NK-92 treated with Interleukin-12 subunit alpha and Interleukin-12 subunit beta, amount 100 ng/mL, for 24 hours (cell line): ENCODE data around the gene CRADD.

Source experiments
- DNase-seq: peaks from one replicate; lab custom pipeline; 2025; lab: John Stamatoyannopoulos, UW

CRADD gene

DNA sequence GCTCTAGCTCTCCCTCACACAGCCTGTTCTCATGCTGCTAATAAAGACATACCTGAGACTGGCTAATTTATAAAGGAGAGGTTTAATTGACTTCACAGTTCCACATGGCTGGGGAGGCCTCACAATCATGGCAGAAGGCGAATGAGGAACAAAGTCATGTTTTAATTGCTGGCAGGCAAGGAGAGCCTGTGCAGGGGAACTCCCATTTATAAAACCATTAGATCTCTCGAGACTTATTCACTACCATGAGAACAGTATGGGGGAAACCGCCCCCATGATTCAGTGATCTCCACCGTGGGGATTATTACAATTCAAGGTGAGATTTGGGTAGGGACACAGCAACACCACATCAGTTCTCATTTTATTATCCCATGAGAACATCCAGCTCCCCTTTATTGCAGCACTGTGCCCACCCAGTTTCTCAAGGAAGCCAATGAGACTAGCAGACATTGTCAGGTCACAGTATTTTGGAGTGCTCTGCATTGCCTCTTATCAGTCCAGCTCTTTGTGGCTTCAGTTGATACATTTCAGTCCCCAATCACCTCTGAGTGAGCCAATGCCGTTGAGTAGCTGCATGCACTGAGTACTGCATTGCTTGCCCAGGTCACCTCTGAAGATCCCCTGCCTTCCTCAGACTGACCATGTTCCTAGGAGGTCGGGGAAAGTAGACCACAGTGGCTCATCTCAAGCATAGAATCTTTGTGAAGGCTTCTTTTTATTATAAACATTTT, 131.2 kb downstream of the CRADD start:
- no peak for DNase-seq

DNA sequence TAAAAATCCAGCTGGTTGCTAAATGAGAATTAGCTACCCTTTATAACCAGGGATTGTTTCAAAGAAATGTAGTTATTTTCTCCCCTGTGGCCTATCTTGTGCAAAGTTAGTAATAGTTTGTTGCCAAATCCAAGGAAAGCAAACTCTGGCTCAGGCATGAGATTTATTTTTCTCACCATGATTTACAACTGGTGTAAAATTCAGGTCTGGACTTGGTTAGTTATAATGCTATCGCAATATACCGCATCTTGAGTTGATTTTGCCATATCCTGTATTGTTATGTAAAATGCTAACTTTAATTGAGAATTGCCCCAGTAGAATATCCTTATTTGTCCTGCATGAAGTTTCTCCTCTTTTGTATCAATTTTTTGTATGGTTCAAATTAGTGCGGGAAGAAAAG, 135.5 kb downstream of the CRADD start:
- DNase-seq: no peak

DNA sequence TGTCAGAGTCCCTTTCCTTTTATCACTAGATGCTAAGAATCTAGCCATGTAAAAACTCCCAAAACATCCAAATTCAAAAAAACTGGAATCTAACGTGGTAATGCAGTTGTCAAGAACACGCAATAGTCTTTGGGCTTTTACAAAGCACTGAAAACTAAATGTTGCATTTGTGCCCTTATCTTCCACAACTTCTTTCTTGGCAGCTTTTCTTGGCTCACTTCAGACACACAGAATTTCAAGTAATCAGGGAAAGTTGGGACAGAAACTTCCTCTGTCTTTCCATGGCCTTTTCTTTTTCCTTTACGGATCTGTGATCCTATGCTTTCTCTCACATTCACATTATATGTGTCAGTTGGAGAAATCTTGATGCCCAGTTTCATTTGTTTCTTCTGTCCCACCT, 136.0 kb downstream of the CRADD start:
- DNase-seq: no peak

DNA sequence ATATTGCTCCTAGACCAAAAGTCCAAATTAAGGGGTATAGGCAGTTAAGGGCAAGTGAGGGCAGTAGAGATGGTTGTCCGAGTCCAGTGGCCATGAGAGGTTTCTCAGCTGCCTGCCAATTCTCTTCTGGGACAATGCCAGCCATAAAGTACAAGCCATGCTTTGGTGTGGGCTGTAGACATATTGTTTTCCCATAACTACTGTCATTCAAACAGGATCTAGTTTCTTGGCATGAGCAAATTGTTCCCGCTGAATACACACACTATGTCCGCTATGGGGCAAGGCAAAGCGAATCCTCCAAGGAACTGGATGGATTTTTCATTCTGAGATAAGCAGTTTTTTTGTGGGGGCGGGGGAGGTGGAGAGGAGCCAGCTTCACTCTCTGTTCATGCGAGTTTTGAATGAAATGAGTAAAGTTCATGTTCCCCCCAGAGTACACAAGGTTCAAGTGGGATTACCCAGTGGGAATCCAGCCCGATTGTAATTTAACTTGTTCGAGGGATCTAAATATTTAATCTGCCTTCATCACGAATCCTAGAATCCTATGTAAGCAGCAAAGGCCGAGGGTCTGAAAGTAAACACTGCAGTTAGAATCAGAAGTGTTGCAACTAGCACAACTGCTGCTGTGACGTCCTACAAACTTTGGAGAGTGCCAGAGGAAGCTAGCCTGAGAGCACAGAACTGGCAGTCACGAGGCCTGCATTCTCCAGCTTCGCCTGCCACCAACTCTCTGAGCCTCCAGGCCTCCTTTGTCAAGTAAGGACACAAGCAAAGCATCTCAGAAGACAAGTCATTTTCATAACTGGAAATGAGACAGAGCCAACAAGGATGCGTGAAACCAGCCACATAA, 137.0 kb downstream of the CRADD start:
- no peak for DNase-seq

DNA sequence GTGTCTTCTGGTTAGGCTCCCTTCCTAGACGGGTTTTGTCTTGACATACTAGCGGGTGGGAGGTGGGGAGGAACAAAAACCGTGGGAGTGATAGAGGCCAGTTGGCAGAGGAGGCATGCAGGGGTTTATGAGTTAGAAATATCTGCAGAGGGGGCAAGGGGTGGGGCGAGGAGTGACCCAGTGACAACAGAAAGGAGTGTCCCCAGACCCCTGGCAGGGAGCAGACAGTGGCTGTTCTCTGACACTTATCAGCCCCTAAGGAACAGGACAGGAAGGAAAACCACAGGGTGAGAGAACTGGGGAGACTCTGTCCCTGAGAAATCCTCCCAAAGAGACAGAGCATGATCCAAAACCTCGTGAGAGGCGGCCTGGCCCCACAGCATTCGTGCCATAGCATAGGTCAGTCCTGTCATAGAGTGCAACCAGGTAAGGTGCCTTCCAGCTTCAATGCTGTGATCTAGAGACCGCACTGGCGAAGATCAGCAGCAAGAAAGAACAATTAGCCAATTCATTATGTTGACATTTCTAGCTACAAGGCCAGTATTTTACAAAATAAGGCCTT, 141.4 kb downstream of the CRADD start:
- DNase-seq: no peak

DNA sequence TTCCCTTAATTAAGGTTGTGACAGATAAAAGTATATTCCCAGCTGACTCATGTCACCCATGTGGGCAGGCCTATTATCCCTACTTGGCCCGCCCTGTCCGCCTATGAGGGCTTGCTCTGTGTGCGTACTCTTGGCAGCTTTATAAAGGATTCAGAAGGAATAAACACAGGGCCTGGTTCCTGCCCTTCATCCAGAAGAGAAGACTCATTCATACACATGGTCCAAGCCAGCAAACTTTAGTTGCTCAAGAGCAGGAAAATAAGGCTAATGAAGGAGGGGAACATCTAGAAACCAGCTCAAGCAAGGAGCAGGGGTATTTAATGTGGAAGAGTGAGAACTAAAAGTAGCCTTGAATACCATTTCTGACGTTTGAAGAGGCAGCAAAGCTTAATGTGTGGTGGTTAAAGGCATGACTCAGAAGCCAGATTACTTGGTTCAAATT, 141.9 kb downstream of the CRADD start:
- DNase-seq: no peak

DNA sequence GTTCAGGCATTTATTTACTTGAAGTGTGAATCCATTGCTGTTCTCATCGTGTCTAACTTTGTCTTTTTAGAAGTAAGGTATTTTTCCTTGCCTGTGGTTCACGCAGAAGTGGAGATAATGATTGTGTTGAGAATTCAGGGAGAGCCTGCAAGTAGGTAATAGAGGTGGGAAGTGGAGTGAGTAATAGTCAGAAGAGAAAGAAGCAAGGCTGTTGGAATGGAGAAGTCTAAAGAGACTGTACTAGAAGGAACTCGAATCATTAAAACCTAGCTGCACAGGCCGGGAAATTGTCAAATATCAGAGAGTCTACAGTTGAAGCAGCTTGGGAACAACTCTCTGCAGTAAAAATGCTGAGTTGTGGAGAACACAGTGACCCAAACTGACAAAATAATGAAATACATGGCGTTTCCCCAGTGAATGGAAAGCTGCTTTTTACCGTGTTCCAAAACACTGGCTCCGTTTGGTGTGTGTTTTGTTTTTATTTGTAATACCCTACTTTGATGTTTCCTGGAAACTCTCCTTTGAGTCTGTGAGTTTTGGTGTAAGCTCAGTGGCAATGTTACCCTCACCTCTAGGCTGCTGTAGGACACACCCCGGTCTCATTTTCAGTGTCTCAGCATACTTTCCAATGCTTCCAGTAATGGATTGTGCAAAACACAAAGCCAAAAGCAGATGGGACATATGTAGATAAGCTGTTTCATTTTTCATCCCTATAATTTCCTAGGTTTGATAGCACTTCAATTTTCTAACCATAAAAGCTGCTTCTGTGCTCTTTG, 146.6 kb downstream of the CRADD start:
- no peak for DNase-seq

DNA sequence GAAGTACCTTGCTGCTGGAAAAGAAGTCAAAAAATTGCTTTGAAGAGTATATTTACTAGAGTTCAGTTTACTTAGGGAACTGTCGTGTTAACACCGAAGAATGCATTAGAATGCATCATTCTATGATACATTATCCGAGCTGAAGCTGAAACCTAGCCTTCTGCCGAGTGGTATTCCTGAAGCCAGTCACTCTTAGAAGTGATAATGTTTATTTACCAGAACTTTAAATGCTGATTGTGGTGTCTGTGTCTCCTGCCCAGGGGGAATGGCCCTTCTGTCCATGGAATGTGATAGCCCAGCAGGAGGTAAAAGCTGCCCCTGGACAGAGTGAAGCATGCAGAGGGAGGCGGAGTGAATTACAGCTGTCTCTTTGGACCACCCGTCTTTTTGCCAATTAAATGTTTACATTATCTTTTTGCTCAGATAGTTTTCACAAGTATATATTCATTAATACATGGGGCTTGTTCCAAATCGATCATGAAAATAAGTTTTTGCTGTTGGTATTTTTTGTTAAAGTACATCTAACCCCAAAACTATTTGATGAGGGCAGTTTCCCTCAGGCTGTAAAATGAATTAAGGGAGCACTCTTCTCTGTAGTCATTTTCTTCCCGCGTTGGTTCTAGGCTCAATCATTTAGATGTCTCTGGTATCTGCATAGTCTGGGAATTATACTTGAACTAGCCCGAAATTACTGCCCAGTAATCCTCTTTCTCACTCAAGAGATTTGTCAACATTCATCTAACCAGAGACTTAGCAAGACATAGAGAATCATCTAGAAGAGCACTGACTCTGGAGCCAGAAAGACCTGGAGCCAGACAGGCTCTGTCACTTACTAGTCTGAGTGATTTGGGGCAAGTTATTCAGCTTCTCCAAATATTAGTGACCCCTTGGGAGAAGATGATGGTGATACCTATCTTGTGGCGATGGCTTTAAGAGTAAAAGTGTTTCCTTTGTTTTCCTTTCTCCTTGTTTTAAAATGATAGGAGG, 147.6 kb downstream of the CRADD start:
- no peak for DNase-seq

DNA sequence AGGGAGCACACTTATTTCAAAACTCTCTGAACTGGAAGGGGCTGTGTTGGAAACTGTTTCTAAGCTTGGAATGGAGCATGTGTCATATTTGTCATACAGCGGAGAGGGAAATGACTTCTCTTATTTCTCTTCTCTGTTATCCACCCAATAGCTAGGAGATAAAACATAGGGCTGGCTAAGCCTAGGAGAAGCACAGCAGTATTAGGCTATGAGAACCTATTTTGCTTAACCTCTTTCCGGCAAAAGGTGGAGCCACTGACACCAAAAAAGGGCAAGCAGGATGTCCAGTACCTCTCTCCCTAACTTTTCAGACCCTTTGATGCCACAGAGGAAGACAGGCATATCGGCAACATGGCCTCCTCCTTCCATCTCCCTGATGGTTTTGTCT, 148.3 kb downstream of the CRADD start:
- no peak for DNase-seq

DNA sequence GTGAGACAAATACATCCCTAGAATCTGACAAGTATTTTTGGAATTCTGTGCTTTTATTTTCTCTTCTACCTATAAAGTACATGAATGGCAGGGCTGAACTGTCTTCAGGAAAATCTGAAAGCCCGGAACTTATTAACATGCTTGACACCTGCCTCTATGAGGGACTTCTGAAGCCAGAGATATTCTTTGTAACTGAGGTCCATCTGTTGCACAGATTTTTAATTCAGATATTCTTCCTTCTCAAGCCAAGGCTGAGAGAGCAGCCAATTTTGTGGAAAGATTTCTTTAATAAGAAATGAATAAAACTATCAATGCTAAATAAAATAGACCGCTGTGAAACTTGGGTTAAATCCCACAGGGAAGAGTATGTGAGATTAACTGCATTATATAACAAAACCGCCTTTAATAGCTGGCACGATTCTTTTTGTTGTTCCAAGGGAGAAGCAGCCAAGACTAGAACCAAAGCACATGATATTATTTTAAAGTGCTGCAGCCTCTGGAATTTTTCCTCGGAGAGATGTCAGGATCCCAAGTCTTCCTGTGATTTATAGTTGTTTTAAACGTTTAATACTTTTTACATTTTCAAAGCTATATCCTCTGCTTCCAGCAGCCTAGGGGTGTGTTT, 148.9 kb downstream of the CRADD start:
- no peak for DNase-seq

DNA sequence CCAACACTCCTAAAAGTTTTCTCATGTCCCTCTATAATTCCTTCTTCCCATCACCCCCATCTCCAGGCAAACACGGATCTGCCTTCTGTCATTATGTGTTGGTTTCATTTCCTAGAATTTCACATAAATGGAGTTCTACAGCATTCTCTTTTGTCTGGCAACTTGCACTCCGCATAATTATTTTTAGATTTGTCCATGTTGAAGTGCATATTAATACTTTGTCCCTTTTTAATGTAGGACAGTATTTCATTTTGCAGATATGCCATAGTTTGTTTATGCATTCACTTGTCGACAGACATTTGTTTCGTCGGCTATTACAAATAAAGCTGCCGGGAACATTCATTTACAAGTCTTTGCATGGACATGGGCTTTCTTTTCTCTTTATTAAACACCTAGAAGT, 150.0 kb downstream of the CRADD start:
- no peak for DNase-seq

DNA sequence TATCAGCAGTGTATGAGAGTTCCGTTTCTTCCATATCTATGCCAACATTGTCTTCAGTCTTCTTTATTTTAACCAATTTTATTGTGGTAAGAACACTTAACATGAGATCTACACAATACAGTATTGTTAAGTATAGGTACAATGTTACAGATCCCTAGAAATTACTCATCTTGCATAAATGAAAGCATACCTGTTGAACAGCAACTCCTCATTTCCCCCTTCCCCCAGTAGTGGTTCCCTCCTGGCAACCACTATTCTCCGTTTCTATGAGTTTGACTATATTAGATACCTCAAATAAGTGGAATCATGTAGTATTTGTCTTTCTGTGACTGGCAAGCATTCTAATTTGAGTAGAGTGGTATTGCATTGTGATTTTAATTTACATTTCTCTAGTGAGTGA, 150.5 kb downstream of the CRADD start:
- DNase-seq: no peak

DNA sequence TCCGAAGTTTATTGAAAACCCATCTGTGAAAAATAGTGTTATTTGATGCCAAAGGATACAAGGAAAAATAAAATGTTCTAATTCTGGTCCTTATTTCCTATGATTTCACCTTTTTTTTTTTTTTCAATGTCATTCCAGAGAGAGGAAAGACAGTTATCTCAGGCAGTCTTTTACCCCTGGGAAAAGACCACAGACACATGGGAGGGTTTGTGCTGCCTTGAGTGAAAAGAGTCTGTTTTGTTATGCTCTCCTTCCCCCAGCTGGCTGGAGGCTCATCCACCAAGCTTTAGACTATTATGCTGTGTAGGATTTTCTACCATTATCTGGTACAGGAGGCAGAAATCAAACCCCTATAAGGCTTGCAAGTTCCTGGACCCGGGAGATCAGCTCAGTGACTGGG, 151.8 kb downstream of the CRADD start:
- no peak for DNase-seq

DNA sequence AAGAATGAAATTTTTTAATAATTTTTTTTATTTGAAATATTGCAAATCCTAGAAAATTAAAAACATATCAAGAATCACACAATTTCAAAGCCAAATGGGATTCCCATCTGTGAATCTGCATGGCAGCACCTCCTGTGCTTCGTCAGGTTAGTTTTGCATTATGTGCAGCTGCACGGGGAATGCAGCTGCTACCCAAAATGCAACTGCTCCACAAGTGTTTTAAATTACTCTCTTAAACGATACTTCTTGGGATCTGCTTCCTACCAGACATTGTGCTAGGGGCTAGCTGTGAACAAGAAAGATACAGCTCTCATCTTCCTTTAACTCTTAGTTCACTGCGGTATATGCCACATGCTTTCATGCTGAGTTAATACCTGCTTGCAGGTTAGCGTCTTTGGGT, 154.2 kb downstream of the CRADD start:
- DNase-seq: no peak

DNA sequence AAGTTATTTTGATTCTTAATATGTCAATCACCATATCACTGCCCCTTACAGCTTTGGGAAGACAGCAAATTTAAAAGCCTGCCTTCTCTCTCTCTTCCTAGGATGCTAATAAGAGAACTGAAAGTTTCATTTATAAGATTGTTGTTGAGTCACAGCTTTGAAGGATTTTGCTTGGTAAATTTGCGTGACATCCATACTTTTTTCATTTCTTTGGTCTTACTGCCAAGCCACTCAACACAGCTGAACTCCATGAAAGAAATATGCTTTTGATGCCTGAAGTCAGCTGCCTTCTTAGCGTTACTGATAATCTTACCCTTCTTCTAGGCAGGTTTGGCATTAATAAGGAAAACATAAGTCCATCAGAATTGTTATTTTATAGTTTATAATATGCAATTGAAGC, 155.0 kb downstream of the CRADD start:
- no peak for DNase-seq

DNA sequence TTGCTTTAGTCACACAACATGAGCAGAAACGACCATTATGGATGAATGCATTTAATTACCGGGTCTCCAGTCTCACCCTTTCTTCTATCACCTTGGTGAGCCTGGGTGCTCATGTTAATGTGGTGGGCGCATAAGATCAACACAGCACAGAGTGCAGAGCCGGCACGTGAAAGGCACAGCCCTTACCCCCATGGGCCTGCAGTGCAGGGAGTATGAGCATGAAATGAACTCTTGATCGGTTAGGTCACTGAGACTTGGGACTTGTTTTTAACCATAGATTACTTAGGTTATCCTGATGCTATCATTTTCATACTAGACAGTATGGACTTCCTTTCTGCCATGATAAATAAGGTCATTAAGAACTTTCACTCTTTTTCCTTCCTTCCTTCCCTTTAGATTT, 156.8 kb downstream of the CRADD start:
- DNase-seq: no peak

DNA sequence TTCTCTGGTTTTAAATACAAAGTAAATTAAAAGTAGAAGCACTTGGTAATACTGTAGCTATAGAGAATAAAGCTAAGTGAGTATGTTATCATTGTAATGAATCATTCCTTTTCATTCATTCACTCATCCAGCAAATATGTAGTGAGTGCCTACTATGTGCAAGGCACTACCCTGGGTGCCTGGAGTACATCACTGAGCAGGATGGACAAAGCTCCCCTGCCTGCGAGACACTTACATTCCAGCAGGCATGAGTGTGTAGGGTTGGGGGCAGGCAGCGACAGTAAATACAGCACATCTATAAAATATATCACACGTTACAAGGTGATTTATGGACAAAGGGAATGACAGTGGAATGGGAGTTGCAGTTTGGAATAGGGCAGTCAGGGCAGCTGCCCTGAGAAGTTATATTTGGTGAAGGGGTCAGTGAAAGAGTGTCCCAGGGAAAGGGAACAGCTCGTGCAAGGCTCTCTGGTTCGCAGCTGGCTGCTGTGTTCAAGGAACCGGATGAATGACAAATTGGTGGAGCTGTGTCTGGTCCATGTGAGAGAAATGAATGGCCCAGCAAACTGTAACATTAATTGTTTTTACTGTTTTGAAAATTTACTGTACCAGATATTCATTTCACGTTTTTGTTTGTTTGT, 159.6 kb downstream of the CRADD start:
- DNase-seq: no peak

DNA sequence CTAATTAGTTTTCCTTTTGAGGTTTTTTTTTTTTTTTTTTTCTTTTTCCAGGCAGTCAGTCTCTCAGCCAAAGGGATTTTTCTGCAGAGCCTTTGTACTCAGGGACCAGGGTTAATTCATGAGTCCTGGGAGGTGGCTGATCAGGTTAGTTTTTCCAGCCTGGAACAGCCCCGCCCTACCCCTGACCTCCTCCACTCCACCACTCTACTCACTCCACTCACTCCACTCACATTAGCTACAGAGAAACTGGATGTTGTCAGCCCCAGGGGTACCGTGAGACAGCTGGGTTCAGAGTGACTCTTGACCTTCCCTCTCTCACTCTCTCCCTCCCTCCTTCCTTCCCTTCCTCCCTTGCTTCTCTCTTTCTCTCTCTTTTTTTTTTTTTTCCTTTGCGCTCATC, 161.0 kb downstream of the CRADD start:
- no peak for DNase-seq

DNA sequence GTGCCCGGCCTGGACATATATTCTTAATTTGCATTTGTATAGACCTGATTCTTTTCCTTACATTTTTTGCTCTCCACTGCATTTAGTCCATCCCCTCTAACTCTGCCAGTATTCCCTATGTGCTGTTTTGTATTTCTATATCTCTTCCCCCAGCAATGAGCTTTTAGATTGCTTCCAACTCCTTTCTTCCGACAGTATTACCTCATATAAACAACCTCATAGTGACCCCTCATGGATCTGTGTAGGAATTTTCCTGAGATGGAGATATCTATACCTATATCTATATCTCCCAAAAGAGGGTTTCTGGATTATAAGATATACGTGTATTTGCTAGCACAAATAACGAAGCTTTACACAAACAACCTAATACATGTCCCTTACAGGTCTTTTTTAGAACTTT, 161.9 kb downstream of the CRADD start:
- no peak for DNase-seq

DNA sequence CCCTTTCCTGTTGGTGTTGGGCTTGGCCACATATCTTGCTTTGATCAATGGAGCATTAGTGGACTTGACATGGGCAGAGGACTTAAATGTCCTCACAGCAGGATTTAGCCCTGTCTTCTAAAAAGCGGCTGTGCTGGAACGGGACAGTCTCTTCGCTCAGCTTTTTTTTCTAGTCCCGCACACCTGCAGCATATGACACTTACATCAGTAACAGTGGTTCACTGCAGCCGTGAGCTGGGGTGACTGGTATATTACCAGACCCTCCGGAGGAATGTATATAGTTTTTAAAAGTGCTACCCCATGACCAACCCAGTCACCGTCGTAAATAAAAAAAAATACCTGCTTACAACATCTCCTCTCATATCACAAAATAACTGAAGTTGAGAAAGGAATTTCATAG, 164.5 kb downstream of the CRADD start:
- DNase-seq: no peak
